GM12878 (cell line): ENCODE data around the gene IGSF11. TPM values are rescaled to one million over a fixed set of nuclear protein-coding genes. Genes with fewer than 3 reads are reported as not detected.

Source experiments
- ATAC-seq: fragments of 200-7000 bp; cut with Tn5 transposase; 3 replicates; pipeline ENCODE4 v1.9.1; 2020; ENCODE audit warnings: mild to moderate bottlenecking, moderate library complexity
- BruUV-seq: library from RNA; stranded (reverse); fragments of 400-500 nt; replicated peaks from 2 replicates; lab custom pipeline; 2021; lab: Mats Ljungman, UMichigan
- CTCF ChIA-PET: fragments of 300-600 bp; sonication (Branson Sonifier 250); formaldehyde crosslinking; extraction: SDS; loops from one replicate; lab custom pipeline; 2021; ENCODE audit warnings: inconsistent platforms; lab: Yijun Ruan, JAX
- POLR2A ChIA-PET: fragments of 350-600 bp; formaldehyde crosslinking; extraction: SDS; loops from one replicate; lab custom pipeline; 2021; ENCODE audit warnings: inconsistent platforms; lab: Charles Lee
- RAD21 ChIA-PET: fragments of 300-600 bp; sonication (Branson Sonifier 250); formaldehyde crosslinking; loops from one replicate; lab custom pipeline; 2023; ENCODE audit warnings: antibody characterized with exemption; ENCODE audit not compliant: unreplicated experiment; lab: Charles Lee
- SMC1A ChIA-PET: fragments of 300-600 bp; sonication (Branson Sonifier 250); formaldehyde crosslinking; loops from one replicate; lab custom pipeline; 2023; ENCODE audit not compliant: unreplicated experiment, uncharacterized antibody; lab: Charles Lee
- DNase-seq: peaks from one replicate; pipeline ENCODE4 v3.0.0-alpha.2; 2011; ENCODE audit warnings: low read depth, low spot score
- FAIRE-seq: peaks from 3 replicates; lab custom pipeline; 2011; peaks lifted over from hg19 to GRCh38; lab: Jason Lieb, UNC
- H2AFZ ChIP-seq: 2 replicates; pipeline ENCODE4 v1.6.0; 2011; ENCODE audit warnings: low read depth, low read length, control low read depth; ENCODE audit not compliant: control insufficient read depth
- H3K27ac ChIP-seq: 2 replicates; pipeline ENCODE4 v1.5.1; 2011; ENCODE audit warnings: control low read depth; ENCODE audit not compliant: control insufficient read depth, insufficient read depth
- H3K27me3 ChIP-seq, 2 experiments: replicated peaks in 1 of 2; 2 replicates each; pipeline versions ENCODE4 v1.6.0 to v1.6.1; 2011; ENCODE audit warnings: low read length in 1 of 2; ENCODE audit not compliant: control insufficient read depth in 2 of 2, insufficient read depth in 2 of 2
- H3K36me3 ChIP-seq, 2 experiments: 2 replicates each; pipeline ENCODE4 v1.5.1; 2011; ENCODE audit warnings: low read length in 1 of 2; ENCODE audit not compliant: control insufficient read depth in 2 of 2, insufficient read depth in 2 of 2
- H3K4me1 ChIP-seq: 2 replicates; pipeline ENCODE4 v1.6.1; 2011; ENCODE audit warnings: mild to moderate bottlenecking, low read length, moderate library complexity, mixed read lengths; ENCODE audit not compliant: control insufficient read depth, insufficient read depth
- H3K4me2 ChIP-seq: 2 replicates; pipeline ENCODE4 v1.6.0; 2011; ENCODE audit warnings: control low read depth; ENCODE audit not compliant: control insufficient read depth, insufficient read depth
- H3K4me3 ChIP-seq: fragments of 200-600 bp; sonication (generic); 2 replicates; pipeline ENCODE4 v1.5.1; 2016
- H3K79me2 ChIP-seq: 2 replicates; pipeline ENCODE4 v1.6.0; 2011; ENCODE audit warnings: low read length; ENCODE audit not compliant: control insufficient read depth, insufficient read depth
- H3K9ac ChIP-seq: 2 replicates; pipeline ENCODE4 v1.8.0; 2011; ENCODE audit warnings: low read length, control low read depth, mixed read lengths; ENCODE audit not compliant: control insufficient read depth, insufficient read depth
- H3K9me3 ChIP-seq: replicated peaks from 3 replicates; pipeline ENCODE4 v1.5.1; 2011; ENCODE audit warnings: mild to moderate bottlenecking, low read length; ENCODE audit not compliant: control insufficient read depth, insufficient read depth
- H4K20me1 ChIP-seq: 2 replicates; pipeline ENCODE4 v1.6.0; 2011; ENCODE audit not compliant: control insufficient read depth, insufficient read depth
- ASH2L ChIP-seq: fragments of 300-600, 200-600 bp; sonication (generic); IDR thresholded peaks from 2 replicates; pipeline ENCODE4 v1.6.1; 2017; ENCODE audit warnings: low read depth, mild to moderate bottlenecking, borderline replicate concordance
- CBX5 ChIP-seq: sonication (generic); IDR thresholded peaks from 2 replicates; pipeline ENCODE4 v1.6.1; 2016; ENCODE audit warnings: low read depth, moderate library complexity, mild to moderate bottlenecking, inconsistent platforms
- CHD1 ChIP-seq: IDR thresholded peaks from 2 replicates; pipeline ENCODE4 v1.6.1; 2012; ENCODE audit warnings: low read depth, low read length, improper control_type of control experiment
- CREB1 ChIP-seq: IDR thresholded peaks from 2 replicates; pipeline ENCODE4 v1.6.1; 2012; ENCODE audit warnings: low read depth, mild to moderate bottlenecking, inconsistent platforms
- HDGF ChIP-seq: fragments of 450-650 bp; IDR thresholded peaks from 2 replicates; pipeline ENCODE4 v1.6.1; 2016; ENCODE audit warnings: antibody characterized with exemption
- NFIC ChIP-seq: IDR thresholded peaks from 2 replicates; pipeline ENCODE4 v1.6.1; 2012; ENCODE audit warnings: low read depth, mild to moderate bottlenecking, inconsistent platforms, low read length, moderate library complexity
- NFYA ChIP-seq: IDR thresholded peaks from 2 replicates; pipeline ENCODE4 v1.6.1; 2011; ENCODE audit warnings: low read depth, mild to moderate bottlenecking, low read length, improper control_type of control experiment, borderline replicate concordance
- NR2C1 ChIP-seq: fragments of 450-650 bp; IDR thresholded peaks from 2 replicates; pipeline ENCODE4 v1.6.1; 2017; ENCODE audit warnings: antibody characterized with exemption, mild to moderate bottlenecking, moderate library complexity
- NRF1 ChIP-seq: conservative IDR thresholded peaks from 2 replicates; pipeline ENCODE4 v1.6.1; 2011; ENCODE audit warnings: mild to moderate bottlenecking, low read depth, low read length, improper control_type of control experiment
- POLR2AphosphoS2 ChIP-seq: IDR thresholded peaks from 2 replicates; pipeline ENCODE4 v1.6.1; 2011; ENCODE audit warnings: low read depth, mild to moderate bottlenecking, low read length, improper control_type of control experiment, moderate library complexity
- SMAD5 ChIP-seq: IDR thresholded peaks from 2 replicates; pipeline ENCODE4 v1.6.1; 2016; ENCODE audit warnings: antibody characterized with exemption, low read depth
- SP1 ChIP-seq: IDR thresholded peaks from one replicate; pipeline ENCODE4 v1.6.1; 2011; ENCODE audit warnings: low read depth, low read length
- TAF1 ChIP-seq: IDR thresholded peaks from 2 replicates; pipeline ENCODE4 v1.6.1; 2011; ENCODE audit warnings: mild to moderate bottlenecking, low read depth, low read length, borderline replicate concordance
- WRNIP1 ChIP-seq: IDR thresholded peaks from 2 replicates; pipeline ENCODE4 v1.6.1; 2011; ENCODE audit warnings: low read depth, low read length, improper control_type of control experiment, borderline replicate concordance
- ZNF384 ChIP-seq: IDR thresholded peaks from 2 replicates; pipeline ENCODE4 v1.6.1; 2012; ENCODE audit warnings: low read depth, mild to moderate bottlenecking, low read length, improper control_type of control experiment, borderline replicate concordance
- WGBS: methylation state at CpG from one replicate; pipeline ENCODE4 v1.1.6; 2016; ENCODE audit warnings: low lambda C conversion rate; ENCODE audit not compliant: insufficient replicate concordance, insufficient coverage; ENCODE audit errors: missing lambda C conversion rate; 5-methylcytosine and 5-hydroxymethylcytosine counted together
- in situ Hi-C: fragments of 300-500 bp; cut with MboI; formaldehyde crosslinking; loops from 9 replicates; pipeline ENCODE4 v1.14.3; 2018; ENCODE audit warnings: mixed read lengths
- intact Hi-C: fragments of 100-400 bp; cut with micrococcal nuclease; formaldehyde crosslinking; loops from one replicate; pipeline ENCODE4 v1.14.2; 2022; ENCODE audit not compliant: unreplicated experiment
- polyA plus RNA-seq, 11 experiments: library from polyadenylated mRNA; depleted of rRNA in 4 of 11; unstranded in 6 of 11; stranded (reverse) in 5 of 11; fragments of >200 nt; fragmentation: Nextera tagmentation in 4 of 11; fragmentation: Illumina TruSeq in 1 of 11; extraction: Ambion mirVana in 4 of 11; extraction: Trizol in 1 of 11; gene quantifications; 1 replicate in 1 of 11; 2 replicates in 10 of 11; pipeline versions ENCODE4 v1.2.1 to v1.2.3, GENCODE V29; 2011 to 2016; ENCODE audit warnings: inconsistent platforms in 2 of 11, missing spikeins in 2 of 11, low read depth in 1 of 11
- total RNA-seq, 4 experiments: library from RNA; depleted of rRNA in 3 of 4; stranded (reverse); fragments of >200 nt in 3 of 4; fragmentation: Illumina TruSeq in 1 of 4; extraction: Trizol in 1 of 4; gene quantifications; 2 replicates each; pipeline versions ENCODE4 v1.2.1 to v1.2.3, GENCODE V29; 2013 to 2021
- TF ChIP-seq, protein P1 (sequence below): fragments of 450-650 bp; IDR thresholded peaks from 2 replicates; pipeline ENCODE4 v1.6.1; 2016; ENCODE audit warnings: mild to moderate bottlenecking
- TF ChIP-seq, protein P2 (sequence below): IDR thresholded peaks from 2 replicates; pipeline ENCODE4 v1.6.1; 2012; ENCODE audit warnings: improper control_type of control experiment, low read depth, low read length; ENCODE audit not compliant: insufficient replicate concordance

IGSF11 gene
- total and polyA plus RNA-seq, 10 of the 15 experiments (the other 5 are each of a cell fraction or from before 2014, with no cell fraction given), result 0.03 TPM; not detected in 9

DNA sequence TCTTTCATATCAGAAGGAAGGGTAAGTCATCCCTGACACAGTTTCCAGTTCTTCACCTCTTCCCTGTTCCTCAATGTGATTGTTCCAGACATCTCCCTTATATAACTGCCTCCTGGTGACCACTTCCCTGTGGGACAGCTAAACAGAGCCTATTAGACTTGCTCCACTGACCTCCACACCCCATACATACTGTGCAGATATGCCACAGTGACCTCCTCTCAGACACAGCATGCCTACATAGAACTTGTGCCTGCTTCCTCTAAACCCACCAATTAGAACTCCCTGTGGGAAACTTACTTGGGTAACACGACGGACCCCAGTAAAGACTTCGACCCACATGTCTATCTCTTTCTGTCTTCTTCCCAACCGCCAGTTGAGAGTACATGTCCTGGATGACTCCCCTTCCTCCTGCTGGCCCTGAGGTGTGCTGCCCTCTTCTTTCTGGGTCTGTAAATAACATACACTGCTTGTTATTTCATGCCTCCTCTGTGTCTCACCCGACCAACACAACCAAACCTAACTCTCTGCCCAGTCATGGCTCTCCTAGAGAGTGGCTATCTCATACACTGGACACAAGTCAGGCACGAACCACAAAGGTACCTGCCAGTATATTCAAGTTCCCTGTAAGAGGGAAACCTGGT, 53.0 kb downstream of the IGSF11 start (continued):
- TF ChIP-seq, protein P1, sequence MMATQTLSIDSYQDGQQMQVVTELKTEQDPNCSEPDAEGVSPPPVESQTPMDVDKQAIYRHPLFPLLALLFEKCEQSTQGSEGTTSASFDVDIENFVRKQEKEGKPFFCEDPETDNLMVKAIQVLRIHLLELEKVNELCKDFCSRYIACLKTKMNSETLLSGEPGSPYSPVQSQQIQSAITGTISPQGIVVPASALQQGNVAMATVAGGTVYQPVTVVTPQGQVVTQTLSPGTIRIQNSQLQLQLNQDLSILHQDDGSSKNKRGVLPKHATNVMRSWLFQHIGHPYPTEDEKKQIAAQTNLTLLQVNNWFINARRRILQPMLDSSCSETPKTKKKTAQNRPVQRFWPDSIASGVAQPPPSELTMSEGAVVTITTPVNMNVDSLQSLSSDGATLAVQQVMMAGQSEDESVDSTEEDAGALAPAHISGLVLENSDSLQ, result no peak
- TF ChIP-seq NR2C1 (no peak), SMAD5 (no peak)
- TF ChIP-seq, all 136 proteins: peak for 0

DNA sequence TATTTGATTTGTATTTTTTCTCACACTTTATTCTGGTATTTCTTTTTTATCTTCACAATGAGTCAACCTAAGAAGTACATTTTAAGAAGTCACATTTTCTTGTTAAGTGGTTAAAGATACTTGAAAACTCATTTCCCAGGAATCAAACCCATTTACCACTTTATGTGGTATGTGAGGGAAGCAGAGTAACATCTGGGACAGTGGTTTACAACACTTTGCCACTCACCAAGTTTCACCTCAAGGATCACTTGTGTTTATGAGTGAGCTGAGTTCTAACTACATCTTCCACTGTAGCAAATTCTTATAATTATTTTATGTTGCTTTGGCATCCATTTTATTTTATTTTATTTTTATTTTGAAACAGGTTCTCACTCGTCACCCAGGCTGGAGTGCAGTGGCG, 53.8 kb downstream of the IGSF11 start:
- Histone ChIP-seq H3K27me3 (no peaks in the 10 kb centered on the region), H4K20me1 (no peaks in the 10 kb centered on the region), H3K9ac (no peak overlapping the region), H3K4me3 (no peak overlapping the region), H3K79me2 (no peaks in the 10 kb centered on the region), H3K9me3 (no peaks in the 10 kb centered on the region), H3K4me1 (no peaks in the 10 kb centered on the region), H3K4me2 (no peak overlapping the region), H3K36me3 (no peaks in the 10 kb centered on the region), H3K27ac (no peak overlapping the region), H2AFZ (no peak overlapping the region)
- RAD21 ChIA-PET, result no interaction called here
- WGBS, result 29% methylated on average over 2 of the region's 2 CpGs
- no TSS peak for BruUV-seq
- POLR2A ChIA-PET, result no interaction called here
- FAIRE-seq (no peak), ATAC-seq (no peak), DNase-seq (no peak)
- TF ChIP-seq, protein P2, sequence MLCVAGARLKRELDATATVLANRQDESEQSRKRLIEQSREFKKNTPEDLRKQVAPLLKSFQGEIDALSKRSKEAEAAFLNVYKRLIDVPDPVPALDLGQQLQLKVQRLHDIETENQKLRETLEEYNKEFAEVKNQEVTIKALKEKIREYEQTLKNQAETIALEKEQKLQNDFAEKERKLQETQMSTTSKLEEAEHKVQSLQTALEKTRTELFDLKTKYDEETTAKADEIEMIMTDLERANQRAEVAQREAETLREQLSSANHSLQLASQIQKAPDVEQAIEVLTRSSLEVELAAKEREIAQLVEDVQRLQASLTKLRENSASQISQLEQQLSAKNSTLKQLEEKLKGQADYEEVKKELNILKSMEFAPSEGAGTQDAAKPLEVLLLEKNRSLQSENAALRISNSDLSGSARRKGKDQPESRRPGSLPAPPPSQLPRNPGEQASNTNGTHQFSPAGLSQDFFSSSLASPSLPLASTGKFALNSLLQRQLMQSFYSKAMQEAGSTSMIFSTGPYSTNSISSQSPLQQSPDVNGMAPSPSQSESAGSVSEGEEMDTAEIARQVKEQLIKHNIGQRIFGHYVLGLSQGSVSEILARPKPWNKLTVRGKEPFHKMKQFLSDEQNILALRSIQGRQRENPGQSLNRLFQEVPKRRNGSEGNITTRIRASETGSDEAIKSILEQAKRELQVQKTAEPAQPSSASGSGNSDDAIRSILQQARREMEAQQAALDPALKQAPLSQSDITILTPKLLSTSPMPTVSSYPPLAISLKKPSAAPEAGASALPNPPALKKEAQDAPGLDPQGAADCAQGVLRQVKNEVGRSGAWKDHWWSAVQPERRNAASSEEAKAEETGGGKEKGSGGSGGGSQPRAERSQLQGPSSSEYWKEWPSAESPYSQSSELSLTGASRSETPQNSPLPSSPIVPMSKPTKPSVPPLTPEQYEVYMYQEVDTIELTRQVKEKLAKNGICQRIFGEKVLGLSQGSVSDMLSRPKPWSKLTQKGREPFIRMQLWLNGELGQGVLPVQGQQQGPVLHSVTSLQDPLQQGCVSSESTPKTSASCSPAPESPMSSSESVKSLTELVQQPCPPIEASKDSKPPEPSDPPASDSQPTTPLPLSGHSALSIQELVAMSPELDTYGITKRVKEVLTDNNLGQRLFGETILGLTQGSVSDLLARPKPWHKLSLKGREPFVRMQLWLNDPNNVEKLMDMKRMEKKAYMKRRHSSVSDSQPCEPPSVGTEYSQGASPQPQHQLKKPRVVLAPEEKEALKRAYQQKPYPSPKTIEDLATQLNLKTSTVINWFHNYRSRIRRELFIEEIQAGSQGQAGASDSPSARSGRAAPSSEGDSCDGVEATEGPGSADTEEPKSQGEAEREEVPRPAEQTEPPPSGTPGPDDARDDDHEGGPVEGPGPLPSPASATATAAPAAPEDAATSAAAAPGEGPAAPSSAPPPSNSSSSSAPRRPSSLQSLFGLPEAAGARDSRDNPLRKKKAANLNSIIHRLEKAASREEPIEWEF, result no peak
- no peak for TF ChIP-seq WRNIP1
- TF ChIP-seq NFYA, result no peak
- no peak for TF ChIP-seq TAF1
- TF ChIP-seq ASH2L, result no peak
- TF ChIP-seq SP1, result no peak
- no peak for TF ChIP-seq CHD1
- no peak for TF ChIP-seq CREB1
- no peak for TF ChIP-seq ZNF384
- no peak for TF ChIP-seq POLR2AphosphoS2
- no peak for TF ChIP-seq NFIC
- no peak for TF ChIP-seq CBX5
- TF ChIP-seq HDGF, result no peak
- no peak for TF ChIP-seq NRF1
- CTCF ChIA-PET, result no interaction called here
- in situ Hi-C loops (no loop called here), intact Hi-C loops (no loop called here)
- SMC1A ChIA-PET, result no interaction called here
